Parathyroid adenoma (tissue), 2 donors: Measurements from ENCODE around the gene MFSD11.
"Not testable (repeated sequence)": the region's sequence is repeated elsewhere in the genome, so short reads cannot be mapped to it uniquely, and the experiment has no call there.

Experiments used
- H2AFZ ChIP-seq: fragments of 300-600 bp; sonication (generic); one replicate; pipeline ENCODE4 v1.7.0; 2017; ENCODE audit warnings: antibody characterized with exemption, mild to moderate bottlenecking
- H3K27ac ChIP-seq: fragments of 300-600 bp; sonication (generic); one replicate; pipeline ENCODE4 v1.7.0; 2017
- H3K27me3 ChIP-seq: fragments of 300-600 bp; sonication (generic); one replicate; pipeline ENCODE4 v1.7.0; 2017; ENCODE audit warnings: low read length; ENCODE audit not compliant: control insufficient read depth, insufficient read depth
- H3K36me3 ChIP-seq: fragments of 300-600 bp; sonication (generic); one replicate; pipeline ENCODE4 v1.7.0; 2017; ENCODE audit warnings: low read length; ENCODE audit not compliant: control insufficient read depth, insufficient read depth
- H3K4me1 ChIP-seq: fragments of 300-600 bp; sonication (generic); one replicate; pipeline ENCODE4 v1.7.0; 2017; ENCODE audit warnings: control low read depth
- H3K4me2 ChIP-seq: fragments of 300-600 bp; sonication (generic); one replicate; pipeline ENCODE4 v1.7.0; 2017; ENCODE audit warnings: low read length
- H3K4me3 ChIP-seq: fragments of 300-600 bp; sonication (generic); one replicate; pipeline ENCODE4 v1.7.0; 2017; ENCODE audit warnings: low read depth, low read length
- H3K79me2 ChIP-seq: fragments of 300-600 bp; sonication (generic); one replicate; pipeline ENCODE4 v1.7.0; 2017; ENCODE audit warnings: control low read depth
- H3K9ac ChIP-seq: fragments of 300-600 bp; sonication (generic); one replicate; pipeline ENCODE4 v1.7.0; 2017; ENCODE audit warnings: mild to moderate bottlenecking
- H3K9me3 ChIP-seq: fragments of 300-600 bp; sonication (generic); one replicate; pipeline ENCODE4 v1.7.0; 2017; ENCODE audit warnings: low read length; ENCODE audit not compliant: control insufficient read depth
- TF ChIP-seq, protein P1 (sequence below): fragments of 300-600 bp; sonication (generic); IDR thresholded peaks from one replicate; pipeline ENCODE4 v1.7.0; 2017; ENCODE audit warnings: antibody characterized with exemption, mild to moderate bottlenecking
- donor health status: primary hyperparathyroidism.

MFSD11 gene

DNA sequence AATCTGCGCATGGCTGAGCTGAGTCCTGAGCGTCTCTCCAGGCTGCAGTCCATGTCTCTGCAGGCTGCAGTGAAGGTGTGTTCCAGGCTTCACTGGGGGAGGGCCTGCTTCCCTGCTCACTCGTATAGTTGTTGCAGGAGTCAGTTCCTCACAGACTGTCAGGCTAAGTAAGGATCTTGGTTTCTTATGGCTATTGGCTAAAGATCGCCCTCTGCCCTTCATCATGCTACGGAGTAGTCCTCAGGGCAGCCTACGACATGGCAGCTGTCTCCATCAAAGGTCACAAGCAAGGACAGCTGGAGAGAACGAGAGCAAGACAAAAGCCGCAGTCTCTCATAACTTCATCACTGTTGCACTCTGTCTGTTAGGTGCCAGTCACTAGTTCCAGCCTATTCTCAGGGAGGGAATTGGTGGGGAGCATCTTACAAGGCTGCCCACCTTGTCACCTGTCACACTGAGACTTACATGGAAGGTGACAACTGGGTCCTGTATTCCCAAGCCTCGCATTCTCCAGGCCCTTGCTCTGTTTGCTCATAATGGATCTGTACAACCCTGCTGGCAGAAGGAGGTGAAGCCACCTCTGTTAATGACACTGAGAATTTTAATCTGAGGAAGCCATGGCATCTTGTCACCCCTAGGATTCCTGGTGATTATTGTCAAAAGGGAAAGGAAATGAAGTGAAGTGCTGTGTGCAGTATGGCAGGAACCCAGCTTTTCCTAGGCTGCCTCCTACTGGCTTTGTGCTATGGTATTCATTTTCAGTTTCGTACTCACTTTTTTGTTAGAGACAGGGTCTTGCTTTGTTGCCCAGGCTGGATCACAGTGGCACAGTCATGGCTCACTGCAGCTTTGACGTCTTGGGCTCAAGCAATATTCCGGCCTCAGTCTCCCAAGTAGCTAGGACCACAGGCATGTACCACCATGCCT lies 43.4 kb downstream of the MFSD11 start:
- no peaks in the 10 kb centered on the region for H3K9me3 ChIP-seq
- H3K4me1 ChIP-seq = no peaks in the 10 kb centered on the region
- no peaks in the 10 kb centered on the region for H3K27me3 ChIP-seq
- H3K4me2 ChIP-seq = no peak overlapping the region
- H3K27ac ChIP-seq = no peak overlapping the region
- no peaks in the 10 kb centered on the region for H3K36me3 ChIP-seq
- H3K4me3 ChIP-seq = no peak overlapping the region
- TF ChIP-seq, protein P1, sequence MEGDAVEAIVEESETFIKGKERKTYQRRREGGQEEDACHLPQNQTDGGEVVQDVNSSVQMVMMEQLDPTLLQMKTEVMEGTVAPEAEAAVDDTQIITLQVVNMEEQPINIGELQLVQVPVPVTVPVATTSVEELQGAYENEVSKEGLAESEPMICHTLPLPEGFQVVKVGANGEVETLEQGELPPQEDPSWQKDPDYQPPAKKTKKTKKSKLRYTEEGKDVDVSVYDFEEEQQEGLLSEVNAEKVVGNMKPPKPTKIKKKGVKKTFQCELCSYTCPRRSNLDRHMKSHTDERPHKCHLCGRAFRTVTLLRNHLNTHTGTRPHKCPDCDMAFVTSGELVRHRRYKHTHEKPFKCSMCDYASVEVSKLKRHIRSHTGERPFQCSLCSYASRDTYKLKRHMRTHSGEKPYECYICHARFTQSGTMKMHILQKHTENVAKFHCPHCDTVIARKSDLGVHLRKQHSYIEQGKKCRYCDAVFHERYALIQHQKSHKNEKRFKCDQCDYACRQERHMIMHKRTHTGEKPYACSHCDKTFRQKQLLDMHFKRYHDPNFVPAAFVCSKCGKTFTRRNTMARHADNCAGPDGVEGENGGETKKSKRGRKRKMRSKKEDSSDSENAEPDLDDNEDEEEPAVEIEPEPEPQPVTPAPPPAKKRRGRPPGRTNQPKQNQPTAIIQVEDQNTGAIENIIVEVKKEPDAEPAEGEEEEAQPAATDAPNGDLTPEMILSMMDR = no peak
- no peaks in the 10 kb centered on the region for H3K79me2 ChIP-seq
- no peak overlapping the region for H3K9ac ChIP-seq
- no peak overlapping the region for H2AFZ ChIP-seq

DNA sequence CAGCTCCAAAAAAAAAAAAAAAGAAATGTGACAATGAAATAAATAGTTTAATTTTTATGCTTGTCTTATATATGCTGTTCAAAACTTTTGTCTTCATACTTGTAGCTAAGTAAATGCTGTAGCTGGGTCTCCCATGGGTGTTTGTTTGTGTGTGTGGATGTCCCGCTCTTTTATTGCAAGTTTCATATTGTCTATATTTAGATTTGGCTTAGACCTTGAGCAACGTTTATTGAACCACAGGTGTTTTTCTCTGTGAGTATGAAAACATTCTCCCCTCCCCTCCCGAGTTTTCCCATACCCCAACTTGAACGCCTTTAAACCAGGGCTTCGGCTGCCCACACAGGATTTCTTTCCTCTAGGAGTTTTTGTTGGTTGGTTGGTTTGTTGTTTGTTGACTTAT lies 45.2 kb downstream of the MFSD11 start:
- Histone ChIP-seq H3K9ac (no peak overlapping the region), H3K9me3 (no peaks in the 10 kb centered on the region), H3K4me2 (no peak overlapping the region), H2AFZ (no peak overlapping the region), H3K27me3 (no peaks in the 10 kb centered on the region), H3K79me2 (no peaks in the 10 kb centered on the region), H3K36me3 (no peaks in the 10 kb centered on the region), H3K4me1 (no peaks in the 10 kb centered on the region), H3K27ac (no peak overlapping the region), H3K4me3 (no peak overlapping the region)
- TF ChIP-seq, protein P1 = no peak

DNA sequence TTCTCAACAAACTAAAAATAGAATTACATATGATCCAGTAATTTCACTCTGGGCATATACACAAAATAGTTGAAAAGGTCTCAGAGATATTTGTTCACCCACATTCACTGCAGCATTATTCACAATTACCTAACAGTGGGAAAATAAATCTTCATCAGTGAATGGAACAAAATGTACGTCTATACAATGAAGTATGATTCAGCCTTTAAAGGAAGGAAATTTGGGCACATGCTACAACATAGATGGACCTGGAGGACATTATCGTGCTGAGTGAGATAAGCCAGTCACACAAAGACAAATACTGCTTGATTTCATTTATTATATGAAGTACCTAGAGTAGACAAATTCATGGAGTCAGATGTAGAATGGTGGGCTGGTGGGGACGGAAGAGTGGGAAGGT lies 47.0 kb downstream of the MFSD11 start:
- Histone ChIP-seq H3K36me3 (no peaks in the 10 kb centered on the region), H3K4me1 (peaks cover 5% of the 10 kb centered on the region)

GRCh38 chr17:76787866-76788265 lies 49.9 kb downstream of the MFSD11 start:
- H3K4me1 ChIP-seq, H3K9me3 ChIP-seq, H2AFZ ChIP-seq, H3K27ac ChIP-seq, H3K4me2 ChIP-seq, H3K36me3 ChIP-seq, H3K9ac ChIP-seq, H3K4me3 ChIP-seq, H3K79me2 ChIP-seq, H3K27me3 ChIP-seq: not testable (repeated sequence)

More for the DNA sequence above, 47.0 kb downstream of the MFSD11 start:
- H2AFZ ChIP-seq = no peak overlapping the region
- no peak overlapping the region for H3K4me2 ChIP-seq
- H3K27me3 ChIP-seq = no peaks in the 10 kb centered on the region
- TF ChIP-seq, protein P1 = no peak
- no peak overlapping the region for H3K27ac ChIP-seq
- H3K79me2 ChIP-seq = no peaks in the 10 kb centered on the region
- H3K9me3 ChIP-seq = no peaks in the 10 kb centered on the region
- H3K9ac ChIP-seq = no peak overlapping the region
- no peak overlapping the region for H3K4me3 ChIP-seq

- Histone ChIP-seq H3K79me2 (no peaks in the 10 kb centered on the region), H2AFZ (peak overlapping the region; percentile 40), H3K9ac (no peak overlapping the region), H3K27ac (peak overlapping the region; percentile 1), H3K9me3 (no peaks in the 10 kb centered on the region), H3K4me3 (no peak overlapping the region), H3K27me3 (no peaks in the 10 kb centered on the region), H3K4me2 (peak overlapping the region; percentile 37), H3K4me1 (peaks cover 5% of the 10 kb centered on the region), H3K36me3 (no peaks in the 10 kb centered on the region)
- TF ChIP-seq, protein P1 = no peak
Observed at GRCh38 chr17:76789235-76789788, 51.4 kb downstream of the MFSD11 start.
